GDM1 (cell line): Measurements from ENCODE around the gene FBN3.

ENCODE experiments used
- DNase-seq: peaks from one replicate; lab custom pipeline; 2025; lab: John Stamatoyannopoulos, UW

The FBN3 gene

DNA sequence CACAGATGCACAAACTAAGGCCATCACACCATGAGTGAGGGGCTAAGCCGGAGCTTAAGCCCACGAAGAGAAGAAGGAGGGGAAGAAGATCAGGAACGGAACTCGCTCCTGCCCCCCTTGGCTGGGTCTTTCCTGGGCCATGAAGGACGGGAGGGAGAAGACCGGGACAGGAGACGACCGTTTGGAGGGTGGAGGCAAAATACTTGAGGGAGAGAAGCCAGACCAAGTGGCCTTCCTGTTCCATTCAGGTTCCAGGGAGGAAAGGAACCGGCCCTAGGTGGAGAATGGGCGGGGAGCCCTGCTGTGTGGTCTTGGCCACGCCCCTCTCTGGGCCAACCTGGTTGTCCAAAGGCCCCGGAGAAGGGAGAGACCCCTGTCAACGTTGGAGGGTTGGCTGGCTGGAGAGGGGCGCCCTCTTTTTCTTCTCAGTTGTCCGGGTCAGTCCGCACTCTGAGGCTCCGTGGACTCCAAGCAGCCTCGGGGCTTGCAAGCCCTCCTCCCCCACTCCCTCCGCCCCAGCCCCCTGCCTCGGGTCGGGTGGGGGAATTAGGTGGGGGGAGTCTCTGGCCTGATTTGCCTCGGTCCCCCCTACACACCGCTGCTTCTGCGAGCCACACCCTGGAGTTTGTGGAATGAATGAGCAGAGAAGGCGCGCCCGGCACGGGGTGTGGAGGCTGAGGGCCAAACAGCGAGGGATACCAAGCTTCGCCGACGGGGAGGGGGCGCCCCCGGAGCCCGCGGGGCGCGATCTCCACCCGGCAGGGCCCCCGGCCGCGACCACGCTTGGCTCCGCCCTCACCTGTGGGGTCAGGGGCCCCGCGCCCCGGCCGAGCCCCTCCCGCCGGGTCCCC is 757 bp downstream of the FBN3 start:
- no peak for DNase-seq

DNA sequence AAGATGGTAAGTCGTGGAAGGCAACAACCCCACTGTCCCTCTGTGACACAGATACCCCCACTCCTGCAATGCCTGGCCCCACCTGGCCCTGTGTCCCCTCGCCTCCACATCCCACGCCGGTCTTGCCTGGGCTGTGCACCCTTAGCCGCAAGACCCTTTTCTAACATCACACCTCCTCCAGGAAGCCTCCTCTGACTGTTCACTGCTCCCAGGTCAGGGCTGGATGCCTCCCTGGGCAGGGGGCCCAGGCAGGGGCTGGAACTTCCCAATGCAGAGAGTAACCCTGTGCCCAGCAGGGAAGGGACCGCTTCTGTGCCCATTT is 1.3 kb downstream of the FBN3 start:
- no peak for DNase-seq

GRCh38 chr19:8147582-8147978 is 1.8 kb downstream of the FBN3 start:
- DNase-seq = no peak

GRCh38 chr19:8146877-8147581 is 2.4 kb downstream of the FBN3 start:
- DNase-seq = no peak

DNA sequence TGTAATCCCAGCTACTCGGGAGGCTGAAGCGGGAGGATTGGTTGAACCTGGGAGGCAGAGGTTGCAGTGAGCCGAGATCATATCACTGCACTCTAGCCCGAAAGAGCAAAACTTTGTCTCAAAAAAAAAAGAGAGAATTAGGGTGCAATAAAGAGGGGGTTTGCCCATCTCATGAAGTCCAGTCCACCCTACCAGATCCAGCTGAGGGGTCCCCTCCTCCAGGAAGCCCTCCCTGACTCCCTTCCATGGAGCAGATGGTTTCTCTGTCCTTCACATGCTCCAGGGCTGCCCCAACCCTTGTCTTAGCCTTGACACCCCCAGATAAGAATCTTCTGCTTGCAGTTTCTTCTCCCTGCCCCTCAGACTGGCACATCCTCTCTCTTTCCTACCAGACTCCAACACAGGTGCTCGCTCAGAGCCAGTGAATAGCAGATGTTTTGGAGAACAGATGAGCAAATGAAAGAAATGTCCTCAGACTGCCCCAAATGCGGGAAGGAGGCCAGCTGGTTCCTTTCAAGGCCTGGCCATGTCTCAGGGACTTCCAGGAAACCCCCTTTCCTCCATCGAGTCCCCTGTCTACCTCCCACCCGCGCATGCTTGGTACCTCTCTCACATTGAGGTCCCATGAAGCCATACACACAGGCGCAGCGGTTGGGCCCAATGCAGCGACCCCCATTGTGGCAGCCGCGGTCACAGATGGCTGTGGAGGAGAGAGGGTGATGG is 5.0 kb downstream of the FBN3 start:
- no peak for DNase-seq

DNA sequence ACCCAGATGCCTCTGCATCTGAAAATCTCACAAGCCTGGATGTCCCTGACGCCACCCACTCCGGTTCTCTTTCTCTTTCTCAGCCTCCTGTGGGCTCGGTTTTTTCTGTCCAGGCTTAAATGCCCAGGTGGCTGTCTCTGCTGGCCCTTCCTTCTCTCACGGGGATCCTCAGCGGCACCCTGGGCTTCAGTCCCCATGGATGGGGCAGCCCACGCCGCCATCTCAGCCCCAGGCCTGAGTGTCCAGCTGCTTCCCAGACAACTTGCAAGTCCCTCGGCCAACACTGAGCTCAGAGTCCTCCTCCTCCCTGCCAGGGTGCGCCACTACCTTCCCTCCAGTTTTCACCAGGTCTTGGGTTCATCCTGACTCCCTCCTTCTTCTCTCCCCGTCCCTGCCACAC is 6.4 kb downstream of the FBN3 start:
- DNase-seq = no peak

DNA sequence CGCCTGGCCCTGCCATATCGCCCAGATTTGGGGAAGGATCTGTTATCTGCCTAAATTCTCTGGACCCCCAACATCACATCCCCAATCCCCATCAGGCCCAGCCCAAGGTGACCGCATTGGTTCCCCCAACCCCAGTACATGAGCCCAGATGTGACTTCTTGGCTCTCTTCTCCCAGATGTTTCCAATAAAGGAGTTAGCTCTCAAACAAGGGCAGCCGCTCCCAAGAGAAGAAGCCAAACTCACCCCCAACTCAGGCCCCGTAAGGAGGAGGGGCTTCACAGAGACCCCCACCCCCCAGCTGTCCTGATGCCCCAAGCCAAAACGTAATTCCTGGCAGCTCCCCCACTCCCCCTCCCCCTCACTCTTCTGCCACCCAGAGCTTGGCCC is 6.9 kb downstream of the FBN3 start:
- DNase-seq = no peak

DNA sequence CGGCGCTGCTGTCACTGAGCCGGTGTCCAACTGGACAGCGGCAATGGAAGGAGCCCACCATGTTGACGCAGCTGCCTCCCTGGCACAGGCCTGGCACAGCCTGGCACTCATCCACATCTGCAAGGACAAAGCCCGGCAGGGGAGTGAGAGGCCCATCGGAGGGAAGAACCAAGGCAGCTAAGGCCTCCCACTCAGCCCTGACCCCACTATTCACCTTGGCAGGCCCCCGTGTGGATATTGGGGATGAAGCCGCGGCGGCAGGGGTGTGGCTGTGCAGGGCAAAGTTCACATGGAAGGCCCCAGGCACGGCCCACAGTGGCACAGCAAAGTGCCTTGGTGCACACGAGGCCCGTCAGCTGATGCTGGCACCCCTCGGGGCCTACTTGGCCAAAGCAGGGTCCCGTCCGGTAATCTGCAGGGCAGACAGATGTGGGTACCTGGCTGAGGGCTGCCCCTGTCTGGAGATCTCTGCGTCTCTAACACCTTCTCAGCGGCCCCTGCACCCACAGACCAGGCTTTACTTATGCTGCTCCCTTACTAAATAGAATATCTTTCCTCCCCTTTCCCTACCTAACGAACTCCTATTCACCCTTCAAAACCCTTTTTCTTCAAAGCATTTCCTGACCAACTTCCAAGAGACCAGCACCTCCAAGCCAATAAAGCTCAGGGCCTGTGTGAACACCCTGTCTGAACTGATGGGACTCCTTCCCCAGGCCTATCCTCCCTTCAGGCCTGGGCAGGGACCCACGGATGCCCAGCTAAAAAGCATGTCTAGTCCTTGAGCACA is 7.5 kb downstream of the FBN3 start:
- no peak for DNase-seq

DNA sequence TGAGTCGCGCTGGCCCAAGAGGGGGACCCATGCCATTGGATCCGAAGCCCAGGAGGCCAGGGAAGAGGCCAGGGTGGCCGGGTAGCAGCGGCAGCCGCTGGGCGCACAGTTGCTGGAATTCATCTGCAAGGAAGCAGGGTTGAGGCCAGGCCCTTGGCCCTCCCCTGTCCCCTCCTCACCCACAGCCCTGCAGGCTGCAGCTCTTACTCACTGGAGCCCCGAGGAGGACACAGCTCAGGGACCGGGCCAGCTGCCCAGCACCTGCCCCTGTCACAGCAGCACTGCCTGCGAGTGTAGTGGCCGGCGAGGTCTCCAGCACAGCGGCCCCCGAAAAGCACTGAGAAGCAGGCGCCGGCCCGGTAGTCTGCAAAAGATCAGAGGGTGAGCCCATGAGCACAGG is 11.2 kb downstream of the FBN3 start:
- no peak for DNase-seq

GRCh38 chr19:8137425-8137824 is 12.0 kb downstream of the FBN3 start:
- no peak for DNase-seq

DNA sequence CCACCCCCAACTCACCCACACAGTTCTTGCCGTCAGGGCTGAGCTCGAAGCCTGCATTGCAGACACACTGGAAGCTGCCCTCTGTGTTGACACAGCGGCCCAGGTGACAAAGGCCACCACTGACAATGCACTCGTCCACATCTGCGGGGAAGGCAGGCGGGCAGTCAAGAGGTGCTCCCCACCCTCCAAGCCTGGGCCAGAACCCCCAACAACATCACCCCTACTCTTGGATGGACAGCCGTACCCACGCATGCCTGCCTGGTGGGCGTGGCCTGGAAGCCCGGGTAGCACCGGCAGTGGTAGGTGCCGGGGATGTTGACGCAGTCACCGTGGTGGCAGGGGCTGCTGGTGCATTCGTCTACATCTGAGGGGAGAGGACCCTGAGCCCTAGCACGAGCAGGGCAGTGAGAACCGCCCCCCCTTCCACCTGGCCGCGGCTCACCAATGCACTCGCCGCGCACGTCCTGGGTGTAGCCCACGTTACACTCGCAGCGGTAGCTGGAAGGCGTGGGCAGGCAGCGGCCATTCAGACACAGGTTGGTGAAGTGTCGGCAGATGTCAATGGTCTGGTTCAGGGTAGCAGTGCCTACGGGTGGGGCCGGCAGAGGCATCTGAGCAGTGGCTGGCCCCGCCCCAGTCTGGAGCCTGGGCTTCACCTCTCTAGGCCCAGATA is 13.3 kb downstream of the FBN3 start:
- DNase-seq = no peak

DNA sequence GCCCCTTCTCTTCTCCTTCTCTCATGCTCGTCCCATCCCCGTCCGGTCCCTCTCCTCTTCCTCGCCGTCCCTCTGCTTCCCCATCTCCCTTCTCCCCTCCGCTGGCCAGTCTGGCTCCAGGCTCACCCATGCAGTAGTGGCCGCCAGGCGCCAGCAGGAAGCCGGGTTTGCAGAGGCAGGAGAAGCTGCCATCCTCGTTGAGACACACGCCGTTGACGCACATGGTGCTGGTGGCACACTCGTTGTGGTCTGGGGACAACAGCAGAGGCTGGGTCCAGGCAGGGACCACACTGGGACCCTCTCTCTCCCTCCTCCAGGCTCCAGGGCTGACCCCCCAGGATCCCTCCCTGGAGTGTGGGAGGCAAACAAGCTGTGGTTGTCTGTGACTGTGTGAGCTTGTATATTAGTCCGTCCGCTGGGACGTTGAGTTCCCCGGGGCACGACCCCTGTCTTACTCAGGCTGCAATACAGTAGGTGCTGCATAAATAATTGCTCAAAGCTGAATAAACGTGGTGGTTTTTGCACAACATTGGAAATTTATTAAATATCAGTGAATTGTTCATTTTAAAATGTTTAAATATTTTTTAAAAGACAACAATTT is 16.4 kb downstream of the FBN3 start:
- DNase-seq = no peak

DNA sequence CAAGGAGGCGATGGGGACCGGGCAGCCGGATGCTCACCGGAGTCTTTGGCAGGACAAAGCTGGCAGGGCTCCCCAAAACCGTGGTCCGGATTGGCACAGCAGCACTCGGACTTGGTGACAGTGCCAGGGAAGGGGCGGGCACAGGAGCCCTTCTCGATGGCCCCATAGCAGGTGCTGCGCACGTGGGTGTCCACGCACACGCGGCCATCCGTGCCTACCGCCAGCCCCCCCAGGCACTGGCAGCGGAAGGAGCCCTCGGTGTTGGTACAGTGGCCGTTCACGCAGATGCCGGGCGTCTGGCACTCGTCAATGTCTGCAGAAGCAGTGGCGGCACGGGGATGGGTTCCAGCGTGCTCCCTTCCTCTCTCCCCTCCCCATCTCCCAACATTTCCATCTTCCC is 17.9 kb downstream of the FBN3 start:
- no peak for DNase-seq

GRCh38 chr19:8129061-8129618 is 20.3 kb downstream of the FBN3 start:
- DNase-seq = no peak

GRCh38 chr19:8128551-8128950 is 20.8 kb downstream of the FBN3 start:
- DNase-seq = no peak

- DNase-seq = no peak
Observed at GRCh38 chr19:8127311-8127710, 22.1 kb downstream of the FBN3 start.

GRCh38 chr19:8126511-8126910 is 22.9 kb downstream of the FBN3 start:
- no peak for DNase-seq

DNA sequence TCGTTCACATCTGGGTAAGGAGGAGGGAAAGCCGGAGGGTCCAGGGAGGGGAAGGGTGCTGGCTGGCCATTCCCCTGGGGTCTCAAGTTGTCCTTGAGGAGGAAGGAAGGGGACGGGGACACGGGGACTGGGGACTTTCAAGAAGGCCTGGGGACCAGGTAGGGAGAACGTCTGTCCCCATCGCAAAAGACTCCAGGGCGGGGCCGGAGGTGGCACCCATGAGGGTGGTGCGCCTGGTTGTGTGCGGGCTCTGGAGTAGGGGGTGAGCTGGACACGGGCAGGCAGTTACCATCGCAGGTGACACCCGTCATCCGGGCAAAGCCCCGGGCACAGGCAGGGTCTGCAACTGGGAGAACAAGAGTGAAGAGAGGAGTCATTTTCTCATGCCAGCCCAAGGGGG is 23.4 kb downstream of the FBN3 start:
- DNase-seq = no peak

DNA sequence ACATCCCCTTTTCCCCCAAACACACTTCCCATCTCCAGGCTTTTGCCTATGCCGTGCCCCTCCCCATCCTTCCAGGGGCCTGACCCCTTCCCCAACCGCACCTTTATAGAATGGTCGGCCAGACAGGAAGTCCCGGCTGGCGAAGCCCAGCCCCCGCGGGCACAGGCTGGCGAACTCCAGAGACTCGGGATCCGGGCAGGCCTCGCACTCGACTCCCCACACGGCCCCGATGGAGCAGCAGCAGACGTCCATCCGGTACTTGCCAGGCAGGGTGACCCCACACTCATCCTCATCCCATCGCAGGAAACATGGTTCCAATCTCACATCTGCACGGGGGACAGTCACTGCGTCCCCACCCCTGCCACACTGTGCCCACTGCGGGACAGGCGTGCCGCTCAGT is 25.7 kb downstream of the FBN3 start:
- DNase-seq = no peak

DNA sequence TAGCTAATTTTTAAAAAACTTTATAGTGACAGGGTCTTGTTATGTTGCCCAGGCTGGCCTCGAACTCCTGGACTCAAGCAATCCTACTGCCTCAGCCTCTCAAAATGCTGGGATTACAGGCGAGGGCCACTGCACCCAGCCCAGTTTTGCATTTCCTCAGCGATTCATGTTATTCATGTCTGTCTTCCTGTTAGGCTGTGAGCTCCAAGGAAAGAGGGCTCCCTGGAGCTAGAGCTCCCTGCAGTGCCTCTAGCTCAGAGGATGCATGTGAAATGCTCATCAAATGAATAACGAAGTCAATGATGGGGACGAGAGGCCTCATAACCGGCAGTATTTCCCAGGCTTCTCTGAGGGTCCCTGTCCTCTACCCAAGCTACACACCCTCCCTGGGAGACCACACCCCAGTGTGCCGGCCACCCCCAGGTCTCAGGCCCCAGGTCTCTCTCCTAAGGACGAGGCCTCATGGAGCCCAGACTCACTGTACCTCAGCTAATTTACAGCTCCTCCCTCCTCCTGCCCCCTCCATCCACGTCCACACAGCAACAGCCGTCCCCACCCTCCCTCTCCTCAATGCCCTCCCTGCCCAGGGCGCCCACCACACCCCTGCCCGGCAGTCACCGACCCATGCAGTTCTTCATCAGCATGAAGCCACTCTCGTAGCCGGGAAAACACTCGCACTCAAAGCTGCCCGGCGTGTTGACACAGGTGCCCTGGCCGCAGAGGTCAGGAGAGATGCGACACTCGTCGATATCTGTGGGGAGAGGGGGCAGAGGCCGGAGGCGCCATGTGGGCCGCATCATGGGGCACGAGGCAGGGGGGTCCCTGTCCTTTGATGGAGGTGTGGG is 28.5 kb downstream of the FBN3 start:
- DNase-seq = no peak
